Measurements from ENCODE around the gene IDH2.

IDH2 gene

GRCh38 chr15:90044916-90045371 is 57.3 kb downstream of the IDH2 start:
- peak; percentile 33 for DNase-seq (ENCODE audit: low spot score)

- DNase-seq (ENCODE audit: low spot score), result no peak
Observed at GRCh38 chr15:90044191-90044590, 58.1 kb downstream of the IDH2 start.

GRCh38 chr15:90043530-90044010 is 58.7 kb downstream of the IDH2 start:
- DNase-seq (ENCODE audit: low spot score), result no peak

DNA sequence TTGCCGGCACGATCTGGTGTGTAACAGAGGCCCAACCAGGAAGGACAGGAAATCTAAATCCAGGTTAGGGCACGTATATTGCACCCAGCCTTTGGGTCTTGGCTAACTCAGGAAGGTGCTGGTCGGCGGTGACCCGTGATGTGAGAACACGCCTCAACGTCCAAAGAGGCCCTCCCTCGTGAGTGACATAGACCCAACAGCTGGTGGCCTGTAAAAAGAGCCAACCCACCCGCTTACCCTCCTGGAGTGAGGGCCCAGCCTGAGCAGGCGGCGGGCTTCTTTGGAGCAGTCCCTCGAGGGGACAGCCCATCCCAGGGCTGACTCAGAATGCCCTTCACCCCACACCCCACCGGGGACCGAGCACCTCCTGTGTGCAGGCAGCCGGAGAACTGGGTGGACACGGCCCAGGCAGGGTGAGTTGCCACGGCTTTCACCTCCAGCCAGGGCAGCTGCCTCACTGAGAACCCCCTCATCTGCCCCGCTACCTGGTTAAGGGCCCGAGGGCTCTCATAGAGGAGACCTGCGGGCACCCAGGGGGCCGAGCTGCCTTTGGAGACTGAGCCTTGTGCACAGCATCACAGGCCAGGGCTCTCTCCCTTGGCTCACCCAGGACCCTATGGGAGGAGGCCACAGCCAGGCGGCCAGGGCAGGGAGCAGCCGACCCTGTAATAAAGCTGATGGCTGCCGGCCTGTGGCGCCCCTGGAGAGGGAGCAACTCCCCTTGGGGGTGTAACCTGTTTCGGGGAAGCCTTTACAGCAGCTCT is 59.3 kb downstream of the IDH2 start:
- no peak for DNase-seq (ENCODE audit: low spot score)

GRCh38 chr15:90042356-90042755 is 59.9 kb downstream of the IDH2 start:
- no peak for DNase-seq (ENCODE audit: low spot score)

DNA sequence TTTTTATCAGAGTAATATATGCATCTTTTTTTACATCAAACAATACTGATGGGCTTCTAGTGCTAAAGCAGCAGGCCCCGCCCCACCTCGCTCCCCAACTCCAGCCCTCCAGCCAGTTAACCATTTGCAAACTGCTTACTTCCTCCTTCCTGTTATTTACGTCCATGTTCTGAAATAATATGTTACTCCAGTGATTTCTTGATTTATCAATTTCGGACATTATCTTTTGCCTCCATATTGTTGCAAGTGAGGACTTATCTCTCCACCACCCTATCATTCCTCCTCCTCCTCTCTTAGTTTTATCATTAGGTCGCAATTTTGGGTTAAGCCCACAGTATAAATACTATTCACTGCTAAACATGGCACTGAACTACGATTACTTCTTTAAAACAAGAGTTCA is 61.6 kb downstream of the IDH2 start:
- DNase-seq (ENCODE audit: low spot score), result no peak

GRCh38 chr15:90039996-90040395 is 62.3 kb downstream of the IDH2 start:
- DNase-seq (ENCODE audit: low spot score), result no peak

GRCh38 chr15:90038632-90039095 is 63.6 kb downstream of the IDH2 start:
- DNase-seq (ENCODE audit: low spot score), result no peak

GRCh38 chr15:90037961-90038631 is 64.2 kb downstream of the IDH2 start:
- DNase-seq (ENCODE audit: low spot score), result no peak

DNA sequence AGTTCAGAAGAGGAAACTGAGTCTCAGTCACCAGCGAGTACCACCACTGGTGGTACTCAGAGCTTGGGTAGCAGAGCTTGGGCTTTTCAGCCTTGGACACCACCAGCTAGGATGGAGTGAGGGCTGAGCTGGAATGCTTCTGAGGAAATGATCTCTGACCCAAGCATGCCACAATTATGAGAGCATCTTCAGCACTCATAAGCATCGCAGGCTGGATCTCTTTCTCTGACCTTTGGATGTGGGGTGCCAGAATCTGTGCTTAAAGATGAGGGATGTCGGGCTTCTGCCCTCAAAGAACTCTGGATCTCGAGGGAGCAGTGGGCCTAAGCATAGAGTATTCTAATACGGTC is 64.8 kb downstream of the IDH2 start:
- DNase-seq (ENCODE audit: low spot score), result no peak

- no peak for DNase-seq (ENCODE audit: low spot score)
Observed at GRCh38 chr15:90036806-90037510, 65.3 kb downstream of the IDH2 start.

DNA sequence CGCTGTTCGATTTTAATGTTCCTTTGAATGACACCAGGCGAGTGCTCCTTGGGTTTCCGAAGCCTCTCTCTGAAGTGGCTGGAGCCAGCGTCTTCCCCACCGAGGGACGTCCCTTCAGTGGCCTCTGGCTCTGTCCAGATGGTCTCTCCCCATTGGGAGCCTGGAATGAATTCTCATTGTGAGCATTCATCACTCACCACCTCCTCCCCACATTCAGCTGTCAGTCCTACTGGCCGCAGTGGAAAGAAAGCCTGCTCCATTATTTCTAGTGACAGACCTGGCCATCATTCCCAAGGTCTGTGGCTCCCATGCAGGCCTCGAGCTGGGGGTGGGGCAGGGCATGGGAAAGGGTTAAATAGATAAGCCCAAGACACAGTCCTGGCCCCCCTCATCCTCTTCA is 65.9 kb downstream of the IDH2 start:
- DNase-seq (ENCODE audit: low spot score), result no peak

DNA sequence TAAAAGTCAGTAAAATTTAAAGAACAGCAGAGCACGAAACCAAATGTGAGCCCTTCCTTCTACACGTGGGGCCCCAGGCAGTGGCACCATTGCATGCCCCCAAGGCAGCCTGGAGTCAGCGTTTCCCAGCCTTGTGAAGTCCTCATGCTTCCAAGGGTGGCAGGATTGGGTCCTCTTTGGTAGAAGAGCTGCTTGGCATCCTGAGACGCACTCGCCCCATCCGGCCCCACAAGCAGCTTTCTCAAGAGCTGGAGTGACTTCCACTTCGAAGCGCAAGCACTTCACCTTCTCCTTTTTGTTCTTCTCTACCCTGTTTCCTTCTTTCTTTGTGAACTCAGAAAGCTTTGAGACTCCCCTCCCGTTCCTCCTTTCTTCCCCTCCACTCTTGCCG is 66.4 kb downstream of the IDH2 start:
- DNase-seq (ENCODE audit: low spot score), result no peak

- DNase-seq (ENCODE audit: low spot score), result no peak
Observed at GRCh38 chr15:90035095-90035839, 67.0 kb downstream of the IDH2 start.

- no peak for DNase-seq (ENCODE audit: low spot score)
Observed at GRCh38 chr15:90033448-90033847, 68.8 kb downstream of the IDH2 start.

Small RNAs within 50 kb of the gene (small RNA-seq; reads per million reads assigned to genes)
- 0 reads per million in 2 experiments for gene RF00066

Measured in SK-N-DZ (cell line).